Measurements from ENCODE around the gene PLB1.
A peak's percentile ranks its signal among the peaks of the same experiment; 100 is the strongest.

PLB1 gene

DNA sequence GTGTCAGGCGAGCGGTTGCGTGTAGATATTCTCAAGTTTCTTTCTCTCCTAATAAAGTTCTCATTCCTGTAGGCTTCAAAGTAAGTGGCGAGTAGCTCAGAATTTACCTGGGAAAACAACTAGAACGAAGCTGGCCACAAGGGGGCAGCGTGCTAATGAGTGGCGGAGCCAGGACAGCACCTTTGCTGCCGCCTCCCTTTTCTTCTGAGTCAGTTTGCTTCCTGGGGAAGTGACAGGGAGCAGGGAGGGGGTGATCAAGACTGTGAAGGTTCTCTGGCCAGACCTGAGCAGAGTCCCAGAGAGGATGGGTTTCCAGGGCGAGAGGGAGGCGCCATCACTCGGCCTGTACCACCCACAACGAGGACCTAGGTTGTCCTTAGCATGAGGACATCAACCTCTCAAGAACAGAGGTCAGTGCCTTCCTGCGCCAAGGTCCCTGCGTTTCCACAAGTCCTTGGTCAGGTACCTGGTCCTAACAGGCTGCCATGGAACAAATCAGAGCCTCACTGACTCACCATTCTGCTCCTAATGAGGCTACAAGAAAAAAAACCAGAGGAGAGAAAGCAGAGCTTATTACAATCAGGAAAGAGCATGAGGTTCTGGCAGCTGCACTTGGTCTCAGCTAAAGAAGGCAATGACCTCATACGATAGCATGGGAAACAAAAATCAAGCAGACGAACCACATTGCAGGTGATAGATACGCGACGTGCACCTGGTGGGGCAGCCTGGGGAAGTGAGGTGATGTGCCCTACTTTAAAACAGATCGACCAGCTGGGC is 98.7 kb downstream of the PLB1 start:
- DNase-seq, result peak; percentile 41

GRCh38 chr2:28595323-28595722 is 99.5 kb downstream of the PLB1 start:
- DNase-seq, result no peak

- DNase-seq, result no peak
Measured at GRCh38 chr2:28598484-28598883, 102.6 kb downstream of the PLB1 start.

DNA sequence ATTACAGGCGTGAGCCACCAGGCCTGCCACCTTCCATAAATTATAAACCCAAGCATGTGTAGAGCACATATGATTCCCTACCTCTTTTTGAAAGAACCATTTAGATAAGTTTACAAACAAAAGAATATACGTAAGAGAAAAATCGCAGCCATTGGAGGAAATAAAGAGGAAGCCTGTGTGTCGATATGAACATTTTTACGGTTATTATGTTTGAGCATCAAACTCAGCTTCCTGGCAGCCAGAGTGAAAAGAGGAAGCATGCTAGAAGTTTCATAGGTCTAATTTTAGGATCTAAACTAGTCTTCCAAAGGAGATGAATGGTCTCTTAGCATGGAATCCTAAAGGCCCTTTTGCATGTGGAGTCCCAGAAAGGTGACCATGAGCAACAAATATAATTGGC is 104.3 kb downstream of the PLB1 start:
- DNase-seq, result no peak

DNA sequence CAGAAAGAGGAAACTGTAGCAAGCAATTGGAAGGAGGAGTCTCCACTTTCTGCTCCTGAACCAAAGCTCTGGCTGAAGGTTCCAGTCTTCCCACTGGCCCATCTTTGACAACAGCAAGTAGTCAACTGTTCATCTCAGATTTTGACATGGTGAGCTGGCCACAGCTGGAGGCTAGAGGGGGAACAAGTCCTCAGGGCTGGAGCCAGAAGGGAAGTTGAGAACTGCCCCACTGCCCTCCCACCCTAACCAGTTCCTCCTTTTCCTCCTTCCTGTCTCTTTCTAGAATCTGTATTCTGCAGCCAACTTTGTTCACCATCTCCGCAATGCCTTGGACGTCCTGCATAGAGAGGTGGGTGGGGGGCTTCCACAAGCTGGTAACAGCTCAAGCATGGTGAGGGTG is 105.8 kb downstream of the PLB1 start:
- no peak for DNase-seq

GRCh38 chr2:28602136-28602660 is 106.3 kb downstream of the PLB1 start:
- no peak for DNase-seq

GRCh38 chr2:28602751-28603639 is 107.1 kb downstream of the PLB1 start:
- DNase-seq, result no peak

- DNase-seq, result no peak
Measured at GRCh38 chr2:28603821-28604220, 108.0 kb downstream of the PLB1 start.

GRCh38 chr2:28604284-28604843 is 108.5 kb downstream of the PLB1 start:
- DNase-seq, result no peak

- no peak for DNase-seq
Measured at GRCh38 chr2:28606986-28607441, 111.2 kb downstream of the PLB1 start.

DNA sequence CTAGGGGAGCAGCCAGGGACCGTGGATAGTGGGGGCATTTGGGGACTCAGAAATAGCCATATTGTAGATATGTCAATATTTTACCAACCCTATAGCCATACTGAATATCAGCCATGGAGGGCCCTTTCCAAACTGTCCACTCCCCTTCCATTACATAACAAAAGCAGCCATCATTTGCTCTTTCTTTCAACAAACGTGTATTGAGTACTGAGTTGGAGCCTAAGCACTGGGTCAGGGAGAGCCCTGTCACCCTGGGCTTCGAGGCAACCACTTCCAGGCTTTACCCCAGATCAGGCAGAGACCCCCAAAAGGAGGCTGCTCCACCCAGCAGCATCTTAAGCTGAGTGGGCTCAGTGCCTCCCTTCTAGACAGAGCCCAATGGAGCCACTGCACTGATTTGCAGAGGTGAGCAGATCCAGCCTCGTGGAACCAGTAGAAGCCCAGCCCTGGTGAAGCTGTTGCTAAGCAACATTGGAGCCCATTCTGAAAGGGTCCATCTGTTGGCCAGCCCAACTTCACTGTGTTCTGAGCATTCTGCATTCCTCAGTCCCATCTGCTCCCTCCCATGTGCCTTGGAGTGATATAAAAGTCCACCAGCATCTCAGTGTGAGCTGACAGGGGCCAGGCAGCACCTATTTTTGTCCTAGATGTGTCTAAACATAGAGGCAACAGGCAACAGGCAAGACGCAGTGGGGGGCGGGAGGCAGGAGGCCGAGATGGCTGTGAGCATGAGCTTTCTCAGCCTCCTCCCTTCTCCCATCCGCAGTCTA is 112.1 kb downstream of the PLB1 start:
- DNase-seq, result no peak

DNA sequence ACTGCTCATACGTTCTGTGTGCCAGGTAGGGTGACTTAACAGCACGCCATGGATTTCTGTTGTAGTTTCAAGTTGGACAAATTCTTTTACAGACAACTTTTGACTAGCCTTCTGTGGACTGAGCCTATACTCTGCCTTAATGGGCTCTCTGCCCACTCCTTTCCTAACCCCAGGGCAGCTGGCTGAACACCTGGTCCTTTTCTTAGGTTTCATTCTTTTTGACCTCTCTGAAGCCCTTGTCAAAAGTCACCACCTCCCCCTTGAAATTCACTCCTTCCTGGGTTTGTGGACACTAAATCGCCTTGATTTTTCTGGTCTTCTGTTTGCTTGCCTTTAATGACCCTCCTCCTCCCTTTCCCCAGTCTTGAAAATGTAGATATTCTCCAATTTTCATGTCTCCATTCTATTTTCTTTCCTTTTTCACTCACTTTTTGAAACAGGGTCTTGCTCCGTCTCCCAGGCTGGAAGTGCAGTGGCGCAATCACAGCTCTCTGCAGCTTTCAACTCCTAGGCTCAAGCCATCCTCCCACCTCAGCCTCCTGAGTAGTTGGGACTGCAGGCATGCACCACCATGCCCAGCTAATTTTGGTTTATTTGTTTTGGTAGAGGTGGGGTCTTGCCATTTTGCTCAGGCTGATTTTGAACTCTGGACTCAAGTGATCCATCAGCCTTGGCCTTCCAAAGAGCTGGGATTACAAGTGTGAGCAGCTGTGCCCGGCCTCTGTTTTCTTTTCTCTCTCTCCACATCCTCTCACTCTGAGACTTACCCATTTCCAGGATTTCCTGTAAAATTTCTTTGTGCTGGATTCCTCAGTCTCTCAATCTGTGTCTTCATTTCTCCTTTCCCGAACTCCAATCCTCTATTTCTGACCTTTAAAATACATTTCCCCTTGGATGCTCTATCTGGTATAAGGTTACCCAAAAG is 112.9 kb downstream of the PLB1 start:
- DNase-seq, result no peak

GRCh38 chr2:28610583-28611201 is 114.8 kb downstream of the PLB1 start:
- DNase-seq, result no peak

DNA sequence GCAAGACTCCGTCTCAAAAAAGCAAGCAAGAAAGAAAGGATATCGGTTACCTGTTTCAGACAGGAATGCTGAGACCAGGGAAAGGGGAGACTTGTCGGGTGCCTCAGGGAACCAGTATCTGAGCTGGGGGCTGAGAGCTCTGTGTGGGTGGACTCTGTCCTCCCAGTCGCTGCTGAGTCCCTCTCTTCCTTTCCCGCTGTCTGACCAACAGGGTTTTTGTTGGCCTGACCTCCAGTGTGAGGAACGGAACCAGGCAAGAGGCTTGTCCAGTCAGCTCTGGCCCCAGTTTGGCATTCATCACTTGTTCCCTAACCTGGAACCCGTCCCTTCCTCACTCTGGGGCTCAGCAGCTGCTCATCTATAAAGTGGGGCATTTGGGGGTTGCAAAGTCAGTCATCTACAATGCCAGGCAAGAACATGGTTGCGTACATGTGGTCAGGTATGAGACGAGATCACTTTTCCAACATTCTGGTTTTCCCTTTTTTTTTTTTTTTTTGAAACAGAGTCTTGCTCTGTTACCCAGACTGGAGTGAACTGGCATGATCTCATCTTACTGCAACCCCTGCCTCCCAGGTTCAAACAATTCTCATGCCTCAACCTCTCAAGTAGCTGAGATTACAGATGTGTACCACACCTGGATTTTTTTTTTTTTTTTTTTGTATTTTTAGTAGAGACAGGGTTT is 116.4 kb downstream of the PLB1 start:
- DNase-seq, result no peak

DNA sequence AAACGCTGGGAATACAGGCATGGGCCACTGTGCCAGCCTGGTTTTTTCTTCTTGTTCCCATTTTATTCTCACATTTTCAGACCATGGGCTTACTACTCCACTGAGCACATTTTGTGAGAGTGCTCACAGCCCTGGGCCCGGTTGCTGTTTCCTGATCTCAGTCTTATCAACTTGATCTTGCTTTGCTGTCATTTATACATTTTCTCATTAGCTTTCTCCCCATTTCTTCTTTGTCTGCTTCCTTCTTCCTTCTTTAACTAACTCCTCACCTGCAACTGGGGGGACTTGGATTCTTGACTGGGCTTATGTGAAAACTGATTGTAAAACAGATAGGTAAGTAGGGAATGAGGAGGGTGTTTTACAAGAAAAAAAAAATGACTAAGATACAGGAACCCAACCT is 117.3 kb downstream of the PLB1 start:
- no peak for DNase-seq

- DNase-seq, result no peak
Measured at GRCh38 chr2:28613633-28614501, 118.0 kb downstream of the PLB1 start.

GRCh38 chr2:28615706-28616105 is 119.8 kb downstream of the PLB1 start:
- no peak for DNase-seq

DNA sequence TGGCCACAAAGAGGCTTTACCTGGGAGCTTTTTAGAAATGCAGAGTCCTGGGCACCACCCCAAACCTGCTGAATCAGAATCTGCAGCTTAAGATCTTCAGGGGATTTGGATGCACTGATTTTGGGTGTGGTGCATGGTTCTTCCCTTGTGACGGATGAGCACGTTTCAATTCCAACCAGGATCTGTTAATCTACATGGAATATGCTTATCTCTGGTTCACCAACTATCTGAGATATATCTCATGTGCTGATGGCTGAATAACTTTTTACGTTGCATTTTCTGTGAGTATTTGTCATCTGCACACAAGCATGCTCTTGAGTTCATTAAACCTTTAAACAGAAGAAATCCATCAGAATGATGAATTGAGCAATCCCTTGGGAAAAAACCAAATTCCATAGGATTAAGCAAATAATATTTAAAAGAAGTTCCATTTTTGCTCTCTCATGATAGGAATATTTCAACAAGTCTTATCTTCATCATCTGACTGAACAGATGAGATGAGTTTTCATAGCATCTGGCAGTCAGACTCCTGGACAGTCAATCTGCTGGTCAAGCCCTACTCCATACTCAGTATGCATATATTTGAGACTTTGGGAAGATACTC is 120.6 kb downstream of the PLB1 start:
- DNase-seq, result no peak

All from NCI-H1105 treated with DMSO at 0.1 percent for 48 hours (cell line).